GM18951 (cell line): ENCODE data around the gene AGTPBP1.
"Not testable (repeated sequence)": the region's sequence is repeated elsewhere in the genome, so short reads cannot be mapped to it uniquely, and the experiment has no call there.

ENCODE experiments used
- POLR2A ChIP-seq: IDR thresholded peaks from 4 replicates; pipeline ENCODE4 v1.6.1; 2011; ENCODE audit warnings: mild to moderate bottlenecking; ENCODE audit not compliant: insufficient read length, insufficient read depth; ENCODE audit errors: extremely low read depth
- in situ Hi-C: fragments of 300-500 bp; cut with MboI; formaldehyde crosslinking; loops from one replicate; pipeline ENCODE4 v1.12.0; 2022; ENCODE audit warnings: low sequenced_read_pairs, mixed read lengths, inconsistent platforms; ENCODE audit not compliant: unreplicated experiment

Gene AGTPBP1

GRCh38 chr9:85617141-85617670, 124.5 kb downstream of the AGTPBP1 start:
- TF ChIP-seq POLR2A, result no peak
- in situ Hi-C loops, result no loop called here

GRCh38 chr9:85615792-85616191, 126.0 kb downstream of the AGTPBP1 start:
- in situ Hi-C loops, result no loop called here

GRCh38 chr9:85610074-85610860, 131.5 kb downstream of the AGTPBP1 start:
- in situ Hi-C loops, result no loop called here
- no peak for TF ChIP-seq POLR2A

More at GRCh38 chr9:85615792-85616191, 126.0 kb downstream of the AGTPBP1 start:
- no peak for TF ChIP-seq POLR2A

GRCh38 chr9:85605905-85606304, 135.8 kb downstream of the AGTPBP1 start:
- no peak for TF ChIP-seq POLR2A
- in situ Hi-C loops, result no loop called here

GRCh38 chr9:85603936-85604335, 137.8 kb downstream of the AGTPBP1 start:
- in situ Hi-C loops, result no loop called here
- no peak for TF ChIP-seq POLR2A

- no peak for TF ChIP-seq POLR2A
- in situ Hi-C loops, result no loop called here
Observed at GRCh38 chr9:85602742-85603141, 139.0 kb downstream of the AGTPBP1 start.

- in situ Hi-C loops, result no loop called here
- no peak for TF ChIP-seq POLR2A
Observed at GRCh38 chr9:85600675-85601263, 141.0 kb downstream of the AGTPBP1 start.

- in situ Hi-C loops, result no loop called here
Observed at GRCh38 chr9:85599540-85600105, 142.1 kb downstream of the AGTPBP1 start.

GRCh38 chr9:85594316-85594715, 147.4 kb downstream of the AGTPBP1 start:
- TF ChIP-seq POLR2A, result no peak
- in situ Hi-C loops, result no loop called here

More at GRCh38 chr9:85599540-85600105, 142.1 kb downstream of the AGTPBP1 start:
- TF ChIP-seq POLR2A, result no peak

- in situ Hi-C loops, result no loop called here
- no peak for TF ChIP-seq POLR2A
Observed at GRCh38 chr9:85586684-85587083, 155.1 kb downstream of the AGTPBP1 start.

- in situ Hi-C loops, result no loop called here
- TF ChIP-seq POLR2A, result no peak
Observed at GRCh38 chr9:85577353-85577952, 164.3 kb downstream of the AGTPBP1 start.

GRCh38 chr9:85575868-85576267, 165.9 kb downstream of the AGTPBP1 start:
- in situ Hi-C loops, result no loop called here
- TF ChIP-seq POLR2A, result no peak

- in situ Hi-C loops, result not testable (repeated sequence)
Observed at GRCh38 chr9:85573546-85573945, 168.2 kb downstream of the AGTPBP1 start.

- in situ Hi-C loops, result not testable (repeated sequence)
Observed at GRCh38 chr9:85572917-85573316, 168.8 kb downstream of the AGTPBP1 start.
